Measurements from ENCODE around the gene CD83. TPM values are rescaled to one million over a fixed set of nuclear protein-coding genes. Genes with fewer than 3 reads are reported as not detected.
A peak's percentile ranks its signal among the peaks of the same experiment; 100 is the strongest.

Gene CD83
- total and polyA plus RNA-seq, 2 donors (not counting 1 experiment from before 2014, with no cell fraction given) = 320 to 332 TPM

DNA sequence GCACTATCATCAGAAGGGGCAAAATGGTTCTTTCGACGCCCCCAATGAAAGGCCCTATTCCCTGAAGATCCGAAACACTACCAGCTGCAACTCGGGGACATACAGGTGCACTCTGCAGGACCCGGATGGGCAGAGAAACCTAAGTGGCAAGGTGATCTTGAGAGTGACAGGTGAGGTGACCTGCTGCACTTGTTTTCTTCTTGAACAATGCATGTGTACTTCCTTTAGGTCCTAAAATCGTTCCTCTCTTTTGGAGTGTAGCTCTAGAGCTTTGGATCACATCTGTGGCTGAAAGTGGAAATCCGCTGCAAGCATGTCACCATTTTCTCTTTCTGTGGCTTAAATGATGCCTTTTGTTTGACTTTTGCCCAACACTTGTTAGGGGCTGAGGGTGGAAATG, 14.0 kb downstream of the CD83 start:
- peak overlapping the region; percentile 47 for H3K27ac Mint-ChIP-seq
- no peaks in the 10 kb centered on the region for H3K27me3 ChIP-seq (replicated peaks in 1 of 4; ENCODE audit: control extremely low read depth in 1 of 4, control insufficient read depth in 3 of 4, insufficient read depth in 4 of 4, low read length in 3 of 4)
- H3K4me2 ChIP-seq (replicated peaks; ENCODE audit: low read depth, low read length, poor library complexity, severe bottlenecking) = no peak overlapping the region
- ChIA-PET CTCF (interaction anchor here (1.0 to 4.3 kb wide), 3 partner anchors 14 to 223 kb away, joined by 3 to 20 read pairs (median 3); no protein-coding TSS in a partner anchor), POLR2A (interaction anchor here (1.0 kb wide), 1 partner anchor 38 kb away, joined by 3 read pairs; no protein-coding TSS in a partner anchor)
- WGBS (ENCODE audit: insufficient coverage) = 92% methylated on average over 6 of the region's 7 CpGs
- intact Hi-C loops (cut with micrococcal nuclease) = no loop called here
- no peak overlapping the region for H3K4me3 ChIP-seq (ENCODE audit: control extremely low read depth in 1 of 5, extremely low read depth in 1 of 5, insufficient read depth in 1 of 5, low read depth in 2 of 5, low read length in 4 of 5)
- peak; percentile 49 for DNase-seq
- no peaks in the 10 kb centered on the region for H3K27me3 Mint-ChIP-seq
- no peak for TF ChIP-seq EZH2 (IDR thresholded peaks at IDR 0.05; ENCODE audit: borderline replicate concordance, insufficient read depth, low read depth, low read length, poor library complexity, severe bottlenecking)
- TF ChIP-seq, protein P1, sequence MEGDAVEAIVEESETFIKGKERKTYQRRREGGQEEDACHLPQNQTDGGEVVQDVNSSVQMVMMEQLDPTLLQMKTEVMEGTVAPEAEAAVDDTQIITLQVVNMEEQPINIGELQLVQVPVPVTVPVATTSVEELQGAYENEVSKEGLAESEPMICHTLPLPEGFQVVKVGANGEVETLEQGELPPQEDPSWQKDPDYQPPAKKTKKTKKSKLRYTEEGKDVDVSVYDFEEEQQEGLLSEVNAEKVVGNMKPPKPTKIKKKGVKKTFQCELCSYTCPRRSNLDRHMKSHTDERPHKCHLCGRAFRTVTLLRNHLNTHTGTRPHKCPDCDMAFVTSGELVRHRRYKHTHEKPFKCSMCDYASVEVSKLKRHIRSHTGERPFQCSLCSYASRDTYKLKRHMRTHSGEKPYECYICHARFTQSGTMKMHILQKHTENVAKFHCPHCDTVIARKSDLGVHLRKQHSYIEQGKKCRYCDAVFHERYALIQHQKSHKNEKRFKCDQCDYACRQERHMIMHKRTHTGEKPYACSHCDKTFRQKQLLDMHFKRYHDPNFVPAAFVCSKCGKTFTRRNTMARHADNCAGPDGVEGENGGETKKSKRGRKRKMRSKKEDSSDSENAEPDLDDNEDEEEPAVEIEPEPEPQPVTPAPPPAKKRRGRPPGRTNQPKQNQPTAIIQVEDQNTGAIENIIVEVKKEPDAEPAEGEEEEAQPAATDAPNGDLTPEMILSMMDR (IDR thresholded peaks at IDR 0.05) = no peak
- ATAC-seq (ENCODE audit: low read depth) = no peak
- no peak overlapping the region for H3K9ac ChIP-seq (ENCODE audit: low read length)
- no peaks in the 10 kb centered on the region for H3K9me3 Mint-ChIP-seq (ENCODE audit: insufficient read depth)
- peak overlapping the region; percentile 40 for H3K4me3 Mint-ChIP-seq
- H3K79me2 ChIP-seq (ENCODE audit: control insufficient read depth, insufficient read depth, low read length) = peaks cover 74% of the 10 kb centered on the region
- peaks cover 8 to 91% of the 10 kb centered on the region in 2 experiments for H3K36me3 ChIP-seq (replicated peaks in 1 of 2; ENCODE audit: control extremely low read depth in 1 of 2, control insufficient read depth in 1 of 2, extremely low read depth in 1 of 2, insufficient read depth in 2 of 2, low read length in 1 of 2)
- peaks cover 98% of the 10 kb centered on the region for H4K20me1 ChIP-seq (ENCODE audit: control insufficient read depth, insufficient read depth, low read length, poor library complexity, severe bottlenecking)
- H3K4me1 Mint-ChIP-seq = peaks cover 90% of the 10 kb centered on the region
- H3K4me1 ChIP-seq (ENCODE audit: control insufficient read depth in 2 of 2, insufficient read depth in 2 of 2, low read length in 2 of 2) = peaks cover 58 to 70% of the 10 kb centered on the region in 2 donors
- H3K9me3 ChIP-seq (ENCODE audit: control extremely low read depth in 1 of 3, control insufficient read depth in 2 of 3, insufficient read depth in 1 of 3, low read length in 2 of 3) = peaks cover 0 to 5% (median 0%) of the 10 kb centered on the region in 3 donors
- H2AFZ ChIP-seq (ENCODE audit: insufficient read depth, low read depth, low read length, poor library complexity, severe bottlenecking) = no peak overlapping the region
- H3K27ac ChIP-seq (ENCODE audit: low read length in 2 of 2) = no peak overlapping the region

DNA sequence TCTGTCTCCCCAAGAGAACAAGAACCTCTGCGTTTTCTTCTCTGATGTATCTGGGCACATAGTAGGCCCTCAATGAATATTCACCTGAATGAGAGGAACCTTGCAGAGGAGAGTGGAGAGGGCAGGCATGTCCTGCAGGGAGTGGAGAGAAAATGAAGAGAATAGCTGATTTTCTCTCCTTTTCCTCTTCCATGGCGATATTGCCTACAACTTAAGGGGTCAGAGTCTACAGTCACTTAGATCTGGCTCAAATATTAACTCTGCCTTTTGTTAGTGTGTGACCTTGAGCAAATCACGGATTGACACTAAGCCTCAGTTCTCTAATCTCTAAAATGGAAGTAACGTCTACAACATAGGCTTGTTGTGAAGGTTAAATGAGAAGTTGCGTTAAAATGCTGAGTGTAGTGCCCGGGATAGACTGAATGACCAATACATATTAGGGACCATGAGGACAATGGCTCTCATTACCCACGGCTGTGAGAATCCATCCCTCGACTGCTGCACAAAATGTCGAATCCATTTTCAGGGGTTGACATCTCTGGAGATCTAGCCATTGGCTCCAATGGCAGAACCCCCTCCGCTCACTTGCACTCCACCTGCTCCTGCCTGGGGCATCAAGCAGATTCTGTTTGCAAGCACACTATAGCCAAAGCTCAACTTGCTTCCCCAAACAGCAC, 14.8 kb downstream of the CD83 start:
- ChIA-PET POLR2A (interaction anchor here (1.0 to 1.2 kb wide), 2 partner anchors 11 to 39 kb away, joined by 3 to 4 read pairs; no protein-coding TSS in a partner anchor), CTCF (interaction anchor here (1.0 to 4.3 kb wide), 3 partner anchors 13 to 224 kb away, joined by 3 to 20 read pairs (median 5); no protein-coding TSS in a partner anchor)
- Histone ChIP-seq H3K9me3 (ENCODE audit: control extremely low read depth in 1 of 3, control insufficient read depth in 2 of 3, insufficient read depth in 1 of 3, low read length in 2 of 3) (peaks cover 0 to 5% (median 0%) of the 10 kb centered on the region in 3 donors), H3K4me2 (replicated peaks; ENCODE audit: low read depth, low read length, poor library complexity, severe bottlenecking) (no peak overlapping the region), H3K9ac (ENCODE audit: low read length) (no peak overlapping the region), H3K4me3 (ENCODE audit: control extremely low read depth in 1 of 5, extremely low read depth in 1 of 5, insufficient read depth in 1 of 5, low read depth in 2 of 5, low read length in 4 of 5) (no peak overlapping the region), H3K27me3 (replicated peaks in 1 of 4; ENCODE audit: control extremely low read depth in 1 of 4, control insufficient read depth in 3 of 4, insufficient read depth in 4 of 4, low read length in 3 of 4) (no peaks in the 10 kb centered on the region), H3K4me1 (ENCODE audit: control insufficient read depth in 2 of 2, insufficient read depth in 2 of 2, low read length in 2 of 2) (peaks cover 51 to 65% of the 10 kb centered on the region in 2 donors), H3K79me2 (ENCODE audit: control insufficient read depth, insufficient read depth, low read length) (peaks cover 66% of the 10 kb centered on the region), H3K36me3 (replicated peaks in 1 of 2; ENCODE audit: control extremely low read depth in 1 of 2, control insufficient read depth in 1 of 2, extremely low read depth in 1 of 2, insufficient read depth in 2 of 2, low read length in 1 of 2) (peaks cover 8 to 97% of the 10 kb centered on the region in 2 experiments), H4K20me1 (ENCODE audit: control insufficient read depth, insufficient read depth, low read length, poor library complexity, severe bottlenecking) (peaks cover 98% of the 10 kb centered on the region), H2AFZ (ENCODE audit: insufficient read depth, low read depth, low read length, poor library complexity, severe bottlenecking) (no peak overlapping the region), H3K27ac (ENCODE audit: low read length in 2 of 2) (no peak overlapping the region)
- no peak for ATAC-seq (ENCODE audit: low read depth)
- TF ChIP-seq, protein P1 (IDR thresholded peaks at IDR 0.05) = no peak
- TF ChIP-seq EZH2 (IDR thresholded peaks at IDR 0.05; ENCODE audit: borderline replicate concordance, insufficient read depth, low read depth, low read length, poor library complexity, severe bottlenecking) = no peak
- Mint-ChIP-seq H3K27me3 (no peaks in the 10 kb centered on the region), H3K4me1 (peaks cover 88% of the 10 kb centered on the region), H3K9me3 (ENCODE audit: insufficient read depth) (no peaks in the 10 kb centered on the region), H3K27ac (peak overlapping the region; percentile 69), H3K4me3 (no peak overlapping the region)
- intact Hi-C loops (cut with micrococcal nuclease) = no loop called here
- WGBS (ENCODE audit: insufficient coverage) = 98% methylated on average over 7 of the region's 10 CpGs
- DNase-seq = no peak

Data from B cell (primary cell).